DMS 273 treated with DMSO at 0.1 percent for 48 hours (cell line): Measurements from ENCODE around the gene LPP.
"Not testable (repeated sequence)": the region's sequence is repeated elsewhere in the genome, so short reads cannot be mapped to it uniquely, and the experiment has no call there.

ENCODE experiments used
- DNase-seq: peaks from one replicate; lab custom pipeline; 2025; lab: John Stamatoyannopoulos, UW

LPP gene

GRCh38 chr3:188634285-188634684 lies 480.3 kb downstream of the LPP start:
- DNase-seq, result no peak

DNA sequence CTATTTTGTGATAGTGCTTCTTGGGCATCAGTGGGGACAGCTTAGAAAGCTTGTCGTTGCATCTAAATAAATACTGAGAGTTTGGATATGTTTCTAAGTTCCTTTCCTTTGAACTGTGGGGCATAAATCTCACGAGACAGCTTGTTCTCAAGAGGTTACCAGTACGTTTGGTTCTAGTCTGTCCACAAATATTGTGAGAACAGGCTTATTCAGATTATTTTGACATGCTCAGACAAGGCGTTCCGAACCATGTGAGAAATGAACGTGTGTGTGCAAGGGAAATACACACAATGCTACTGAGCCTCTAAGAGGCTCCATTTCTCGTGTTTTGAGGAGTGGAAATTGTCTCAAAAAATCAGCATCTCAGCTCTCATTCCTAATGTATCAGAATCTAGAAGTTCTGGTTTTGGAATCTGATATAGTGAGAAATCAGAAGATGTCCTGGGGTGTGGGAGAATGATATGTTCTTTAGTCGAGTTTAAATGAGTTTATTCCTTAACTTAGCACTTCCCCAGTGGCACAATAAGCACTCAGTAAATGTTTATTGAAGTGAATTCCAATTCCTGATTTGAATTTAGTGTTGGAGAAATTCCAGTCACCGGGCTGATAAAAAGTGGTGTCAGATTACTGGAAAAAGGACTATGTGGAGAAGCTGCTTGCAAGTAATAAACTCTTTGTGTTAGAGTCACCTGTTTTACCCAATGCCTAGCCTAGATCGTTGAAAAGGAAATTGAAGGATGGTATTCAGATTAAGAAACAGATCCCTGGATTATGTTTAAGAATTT lies 481.5 kb downstream of the LPP start:
- DNase-seq, result no peak

DNA sequence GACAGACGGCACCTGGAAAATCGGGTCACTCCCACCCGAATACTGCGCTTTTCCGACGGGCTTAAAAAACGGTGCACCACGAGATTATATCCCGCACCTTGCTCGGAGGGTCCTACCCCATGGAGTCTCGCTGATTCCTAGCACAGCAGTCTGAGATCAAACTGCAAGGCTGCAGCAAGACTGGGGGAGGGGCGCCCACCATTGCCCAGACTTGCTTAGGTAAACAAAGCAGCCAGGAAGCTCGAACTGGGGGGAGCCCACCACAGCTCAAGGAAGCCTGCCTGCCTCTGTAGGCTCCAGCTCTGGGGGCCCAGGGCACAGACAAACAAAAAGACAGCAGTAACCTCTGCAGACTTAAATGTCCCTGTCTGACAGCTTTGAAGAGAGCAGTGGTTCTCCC lies 482.3 kb downstream of the LPP start:
- DNase-seq, result not testable (repeated sequence)

DNA sequence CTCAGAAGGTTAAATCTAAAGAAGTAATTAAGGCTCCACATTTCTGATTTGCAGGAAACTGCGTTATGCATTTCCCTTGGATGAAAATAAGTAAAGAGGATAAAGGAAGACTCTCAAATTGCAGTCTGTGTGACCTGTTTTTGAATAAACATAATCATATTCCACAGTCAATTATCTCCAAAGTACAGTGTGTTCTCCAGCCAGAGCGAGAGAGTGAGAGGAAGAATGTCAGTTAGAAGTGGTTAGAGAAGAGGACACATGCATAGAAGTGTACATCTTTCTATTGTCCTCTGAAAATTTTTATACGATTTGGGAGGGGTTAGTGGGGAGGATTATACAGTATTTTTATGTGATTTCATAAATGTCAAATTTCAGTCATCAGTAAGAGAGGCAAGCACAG lies 487.1 kb downstream of the LPP start:
- DNase-seq, result no peak

- no peak for DNase-seq
Measured at GRCh38 chr3:188643736-188644135, 489.8 kb downstream of the LPP start.

- no peak for DNase-seq
Measured at GRCh38 chr3:188646592-188646991, 492.6 kb downstream of the LPP start.

DNA sequence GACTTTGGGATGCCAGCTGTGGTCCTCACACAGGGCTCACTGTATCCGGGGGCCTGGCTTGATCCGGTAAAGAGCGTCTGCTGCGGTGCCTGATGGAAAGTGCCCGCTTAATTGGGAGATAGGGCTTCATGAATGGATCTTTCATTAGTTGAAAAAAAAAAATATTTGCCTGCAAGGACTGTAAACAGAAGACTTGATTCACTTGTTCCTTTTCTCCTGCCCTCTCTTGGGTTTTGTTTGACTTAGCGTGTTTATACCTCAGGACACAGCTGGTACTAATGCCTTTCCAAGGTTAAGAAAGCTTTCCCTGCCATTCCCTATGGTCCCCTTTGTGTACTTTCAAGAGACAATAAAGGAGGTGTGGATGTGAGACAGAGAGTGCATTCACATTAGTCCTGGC lies 493.3 kb downstream of the LPP start:
- DNase-seq, result no peak

- DNase-seq, result no peak
Measured at GRCh38 chr3:188649521-188649920, 495.6 kb downstream of the LPP start.

DNA sequence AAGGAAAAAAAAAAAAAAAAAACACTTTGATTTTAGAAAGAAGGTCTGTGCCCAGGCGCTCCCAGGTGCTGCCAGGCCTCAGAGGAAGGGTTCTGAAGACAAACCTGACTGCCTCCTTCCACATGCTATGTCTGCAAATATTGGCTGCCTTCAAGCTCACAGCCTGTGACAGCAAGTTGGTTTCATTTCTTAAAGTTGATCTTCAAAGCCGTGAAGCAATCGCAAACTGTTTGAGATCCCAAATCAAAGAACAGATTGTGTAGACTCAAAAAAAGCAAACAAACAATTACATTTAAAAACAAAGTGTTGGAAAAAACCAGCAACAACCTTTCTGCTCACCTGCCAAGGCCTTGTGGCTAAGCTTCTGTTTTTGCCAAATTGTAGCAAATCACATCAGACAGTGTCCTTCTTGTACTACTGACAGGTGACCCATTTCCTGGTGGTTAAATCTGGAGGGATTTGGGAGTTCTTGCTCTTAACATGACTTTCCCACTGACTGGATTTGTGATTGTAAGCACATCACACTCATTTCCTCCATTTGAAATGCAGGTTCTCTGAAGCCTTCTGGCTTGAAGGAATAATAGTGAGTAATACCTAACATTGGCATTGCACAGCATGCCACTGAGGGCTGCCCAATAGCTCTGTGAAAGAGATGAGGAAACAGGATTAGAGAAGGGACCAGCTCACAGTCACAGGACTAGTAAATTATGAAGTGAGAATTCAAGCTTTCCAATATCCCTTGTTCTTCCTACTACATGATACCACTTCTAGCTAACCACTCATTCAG lies 502.4 kb downstream of the LPP start:
- DNase-seq, result no peak

DNA sequence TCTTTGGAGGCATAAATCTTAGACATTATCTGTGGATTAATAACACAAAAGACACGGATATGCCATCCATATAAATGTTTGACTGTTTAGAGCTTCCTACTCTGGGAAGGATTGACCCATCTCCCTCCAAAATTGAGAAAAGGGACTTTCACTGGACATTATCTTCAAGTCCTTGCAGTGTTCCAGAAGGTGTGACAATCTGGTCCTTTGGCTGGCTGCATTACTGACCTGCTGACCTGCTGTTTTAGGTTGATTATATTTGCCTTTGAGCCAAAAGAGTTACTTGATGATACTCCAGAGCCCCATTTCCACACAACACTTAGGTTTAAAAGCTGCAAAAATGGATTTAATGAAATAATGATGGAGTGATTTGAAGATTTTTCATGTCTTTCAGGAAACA lies 504.6 kb downstream of the LPP start:
- no peak for DNase-seq

DNA sequence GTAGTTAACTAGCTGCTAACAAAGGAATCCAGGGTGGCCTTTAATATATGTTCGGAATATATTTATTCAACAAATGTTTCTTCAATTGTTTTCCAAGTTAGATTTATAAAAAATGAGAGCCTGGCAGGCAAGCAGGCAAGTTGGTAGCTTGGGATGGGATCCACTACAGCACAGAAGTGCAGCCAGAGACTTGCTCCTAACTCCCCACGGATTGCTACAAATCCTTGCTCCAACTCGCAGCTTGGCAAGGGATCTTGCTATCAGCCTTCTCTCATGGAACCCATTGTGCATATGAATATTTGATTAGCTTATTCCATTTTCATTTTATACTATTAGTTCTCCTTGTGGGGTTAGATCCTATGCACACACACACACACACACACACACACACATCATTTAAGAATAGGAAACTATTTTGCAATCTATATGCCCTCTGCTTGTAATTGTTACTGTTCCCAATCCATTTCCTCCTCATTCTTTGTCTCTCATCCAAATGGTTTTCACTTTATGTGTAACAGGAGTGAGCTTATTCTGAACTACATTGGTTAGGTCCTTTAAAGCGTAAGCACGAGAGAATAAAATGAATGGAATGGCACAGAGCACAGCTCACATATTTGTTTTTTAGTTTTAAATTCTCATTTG lies 505.6 kb downstream of the LPP start:
- no peak for DNase-seq

DNA sequence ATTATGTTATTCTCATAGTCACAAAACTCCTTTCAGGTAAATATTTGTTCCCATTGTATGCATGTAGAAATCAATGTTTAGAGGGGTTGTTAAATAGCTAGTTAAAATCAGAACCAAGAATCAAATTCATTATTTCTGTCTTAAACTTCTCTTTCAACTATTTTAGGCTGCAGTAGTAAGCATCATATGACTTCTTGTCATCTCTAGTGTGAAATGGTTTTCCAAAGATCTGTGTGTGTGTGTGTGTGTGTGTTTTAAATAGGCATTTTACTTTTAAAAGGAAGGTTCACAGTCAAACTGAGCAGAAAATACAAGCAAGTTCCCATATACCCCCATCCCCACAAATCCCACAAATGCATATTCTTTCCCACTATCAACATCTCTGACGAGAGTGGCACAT lies 506.5 kb downstream of the LPP start:
- DNase-seq, result no peak

GRCh38 chr3:188661806-188662205 lies 507.8 kb downstream of the LPP start:
- no peak for DNase-seq

DNA sequence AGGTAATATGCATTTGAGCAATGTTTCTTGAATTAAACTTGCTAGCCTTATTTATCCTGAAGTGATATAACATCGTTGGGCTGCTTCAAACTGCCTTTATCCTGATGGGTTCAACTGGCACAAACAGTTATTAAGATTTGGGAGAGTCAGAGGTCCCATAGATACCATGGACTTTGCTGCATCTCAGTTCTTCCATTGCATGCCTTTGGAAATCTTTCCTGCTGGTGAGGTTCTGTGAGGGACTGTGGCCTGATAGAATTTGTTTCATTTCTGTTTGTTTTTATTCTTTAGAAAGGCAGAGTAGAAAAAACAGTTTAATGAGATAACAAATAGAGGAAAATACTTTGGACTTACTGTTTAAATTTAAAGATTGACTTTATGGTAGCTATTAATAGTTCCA lies 508.3 kb downstream of the LPP start:
- DNase-seq, result no peak

GRCh38 chr3:188662795-188663194 lies 508.8 kb downstream of the LPP start:
- DNase-seq, result no peak

DNA sequence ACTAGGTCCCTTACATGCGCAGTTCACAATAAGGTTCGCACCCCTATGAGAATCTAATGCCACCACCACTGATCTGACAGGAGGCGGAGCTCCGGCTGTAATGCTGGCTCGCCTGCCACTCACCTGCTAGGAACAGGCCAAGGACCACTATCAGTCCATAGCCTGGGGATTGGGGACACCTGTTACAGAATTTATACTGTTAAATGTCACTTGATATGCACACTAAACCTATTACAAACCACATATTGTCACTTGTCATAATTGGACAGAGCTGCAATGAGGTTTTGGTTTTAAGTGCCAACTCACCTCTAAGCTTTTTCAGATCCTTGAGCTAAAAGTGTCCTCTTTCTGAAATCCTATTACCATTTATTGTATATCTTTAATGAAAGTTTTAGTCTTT lies 509.9 kb downstream of the LPP start:
- DNase-seq, result no peak

- DNase-seq, result no peak
Measured at GRCh38 chr3:188664795-188665194, 510.8 kb downstream of the LPP start.

GRCh38 chr3:188667926-188668325 lies 514.0 kb downstream of the LPP start:
- DNase-seq, result peak; percentile 31

- DNase-seq, result no peak
Measured at GRCh38 chr3:188670446-188670845, 516.5 kb downstream of the LPP start.

DNA sequence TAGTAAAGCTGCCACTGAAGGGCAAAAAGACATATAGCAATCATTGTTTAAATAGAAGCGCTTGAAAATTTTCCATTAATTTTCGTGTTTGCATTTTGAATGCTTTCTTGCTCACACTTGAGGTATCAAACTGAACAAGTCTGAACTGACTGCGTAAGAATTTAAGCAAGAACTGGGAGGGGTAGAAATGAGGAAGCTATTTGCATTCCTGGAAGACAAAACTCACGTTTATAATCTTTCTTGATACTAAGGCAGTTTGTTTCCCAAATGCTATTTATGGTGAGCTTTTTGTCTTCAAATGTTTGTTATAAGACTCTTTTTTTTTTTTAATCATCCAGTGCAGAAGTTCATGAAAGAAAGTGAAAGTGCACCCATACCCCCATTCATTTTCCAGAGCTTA lies 518.0 kb downstream of the LPP start:
- DNase-seq, result no peak

DNA sequence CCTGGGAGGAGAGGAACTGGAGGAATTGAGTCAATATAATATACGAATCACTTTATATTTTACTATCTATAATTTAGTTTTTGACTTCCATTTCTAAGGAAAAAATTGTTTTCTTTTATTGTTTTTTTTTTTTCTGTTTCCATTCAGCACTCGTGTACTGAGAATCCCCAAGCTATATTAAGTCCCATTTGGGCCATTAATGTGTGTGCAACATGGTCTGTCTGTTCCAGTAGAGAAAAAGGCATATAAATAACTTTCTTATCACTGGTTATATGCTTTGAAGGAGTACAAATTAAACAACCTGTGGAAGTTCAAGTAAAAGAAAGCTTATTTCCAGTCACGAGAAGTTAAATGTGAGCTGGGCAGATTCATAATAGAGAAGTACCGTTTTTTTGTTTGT lies 518.9 kb downstream of the LPP start:
- DNase-seq, result no peak

DNA sequence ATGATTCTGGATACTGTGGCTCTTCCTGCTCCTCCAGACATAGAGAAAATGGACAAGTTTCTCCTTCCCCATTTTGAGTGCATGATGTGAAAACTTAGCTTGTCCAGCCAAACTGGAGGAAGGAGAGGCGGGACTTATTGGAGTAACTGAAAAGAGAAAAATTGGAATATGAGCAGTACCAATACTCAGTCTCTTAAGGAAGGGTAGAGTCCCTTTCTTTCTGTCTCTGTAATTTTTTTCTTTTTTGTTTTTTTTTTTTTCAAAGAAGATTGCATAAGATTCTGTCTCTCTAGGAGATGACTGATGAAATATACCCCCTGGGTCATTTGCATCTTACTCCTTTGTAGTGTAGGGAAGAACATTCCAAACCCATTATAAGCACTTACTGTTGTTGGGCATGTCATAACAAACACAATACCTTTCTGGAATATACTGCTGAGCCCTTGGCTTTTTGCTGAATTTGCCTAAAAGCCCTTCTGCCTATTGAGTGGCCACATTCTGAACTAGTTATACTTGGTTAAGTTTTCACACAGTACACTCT lies 519.8 kb downstream of the LPP start:
- DNase-seq, result no peak

- no peak for DNase-seq
Measured at GRCh38 chr3:188674595-188674994, 520.6 kb downstream of the LPP start.
